ENCODE results near the gene GNMT. TPM values are rescaled to one million over a fixed set of nuclear protein-coding genes. Genes with fewer than 3 reads are reported as not detected.

GNMT gene
- total RNA-seq, 1 experiment from 2014 or later = not detected

Other genes with a start within 250 kb of the GNMT start
- gene PRPH2, start 238.2 kb upstream of the GNMT start, total RNA-seq (2014; rRNA removed; shearing (Covaris generic); ENCODE audit: low replicate concordance) = not detected in 2 replicates
- gene TBCC, start 214.7 kb upstream of the GNMT start, total RNA-seq (2014; rRNA removed; shearing (Covaris generic); ENCODE audit: low replicate concordance) = 29.2 and 37.5 TPM in 2 replicates
- 0.40 and 2.3 TPM in 2 replicates for gene BICRAL, start 178.7 kb upstream of the GNMT start, total RNA-seq (2014; rRNA removed; shearing (Covaris generic); ENCODE audit: low replicate concordance)
- 73.0 and 90.1 TPM in 2 replicates for gene RPL7L1, start 81.1 kb upstream of the GNMT start, total RNA-seq (2014; rRNA removed; shearing (Covaris generic); ENCODE audit: low replicate concordance)
- gene PTCRA, start 44.7 kb upstream of the GNMT start, total RNA-seq (2014; rRNA removed; shearing (Covaris generic); ENCODE audit: low replicate concordance) = not detected in 2 replicates
- 25.2 and 27.2 TPM in 2 replicates for gene CNPY3, start 31.3 kb upstream of the GNMT start, total RNA-seq (2014; rRNA removed; shearing (Covaris generic); ENCODE audit: low replicate concordance)
- gene PEX6, start 18.4 kb downstream of the GNMT start, total RNA-seq (2014; rRNA removed; shearing (Covaris generic); ENCODE audit: low replicate concordance) = 17.7 and 33.5 TPM in 2 replicates
- gene PPP2R5D, start 23.8 kb downstream of the GNMT start, total RNA-seq (2014; rRNA removed; shearing (Covaris generic); ENCODE audit: low replicate concordance) = 27.4 and 37.3 TPM in 2 replicates
- gene MEA1, start 53.2 kb downstream of the GNMT start, total RNA-seq (2014; rRNA removed; shearing (Covaris generic); ENCODE audit: low replicate concordance) = 62.9 and 75.6 TPM in 2 replicates
- 34.4 and 51.7 TPM in 2 replicates for gene KLHDC3, start 53.5 kb downstream of the GNMT start, total RNA-seq (2014; rRNA removed; shearing (Covaris generic); ENCODE audit: low replicate concordance)
- gene RRP36, start 60.9 kb downstream of the GNMT start, total RNA-seq (2014; rRNA removed; shearing (Covaris generic); ENCODE audit: low replicate concordance) = 45.4 and 73.7 TPM in 2 replicates
- gene CUL7, start 93.1 kb downstream of the GNMT start, total RNA-seq (2014; rRNA removed; shearing (Covaris generic); ENCODE audit: low replicate concordance) = 7.6 and 10.8 TPM in 2 replicates
- 31.0 and 54.7 TPM in 2 replicates for gene MRPL2, start 98.7 kb downstream of the GNMT start, total RNA-seq (2014; rRNA removed; shearing (Covaris generic); ENCODE audit: low replicate concordance)
- gene KLC4, start 98.9 kb downstream of the GNMT start, total RNA-seq (2014; rRNA removed; shearing (Covaris generic); ENCODE audit: low replicate concordance) = 16.6 and 44.3 TPM in 2 replicates
- gene PTK7, start 115.6 kb downstream of the GNMT start, total RNA-seq (2014; rRNA removed; shearing (Covaris generic); ENCODE audit: low replicate concordance) = 45.0 and 57.3 TPM in 2 replicates
- 20.9 and 22.8 TPM in 2 replicates for gene SRF, start 210.5 kb downstream of the GNMT start, total RNA-seq (2014; rRNA removed; shearing (Covaris generic); ENCODE audit: low replicate concordance)
- 6.2 and 47.2 TPM in 2 replicates for gene CUL9, start 221.4 kb downstream of the GNMT start, total RNA-seq (2014; rRNA removed; shearing (Covaris generic); ENCODE audit: low replicate concordance)

All from MG63 (cell line).